Epithelial cell of esophagus (primary cell): ENCODE data around the gene FGF2.
"Not testable (repeated sequence)": the region's sequence is repeated elsewhere in the genome, so short reads cannot be mapped to it uniquely, and the experiment has no call there.

Experiments
- DNase-seq: peaks from one replicate; pipeline ENCODE4 v3.0.0; 2010; ENCODE audit warnings: low read depth
- H3K4me3 ChIP-seq: 2 replicates; pipeline ENCODE4 v1.5.1; 2011; ENCODE audit warnings: mild to moderate bottlenecking, low read length, control low read depth
- TF ChIP-seq, protein P1 (sequence below): IDR thresholded peaks from 2 replicates; pipeline ENCODE4 v1.5.1; 2011; ENCODE audit warnings: low read depth, mild to moderate bottlenecking, low read length, control low read depth, inconsistent platforms; ENCODE audit not compliant: insufficient read depth; ENCODE audit errors: missing control alignments

FGF2 gene

DNA sequence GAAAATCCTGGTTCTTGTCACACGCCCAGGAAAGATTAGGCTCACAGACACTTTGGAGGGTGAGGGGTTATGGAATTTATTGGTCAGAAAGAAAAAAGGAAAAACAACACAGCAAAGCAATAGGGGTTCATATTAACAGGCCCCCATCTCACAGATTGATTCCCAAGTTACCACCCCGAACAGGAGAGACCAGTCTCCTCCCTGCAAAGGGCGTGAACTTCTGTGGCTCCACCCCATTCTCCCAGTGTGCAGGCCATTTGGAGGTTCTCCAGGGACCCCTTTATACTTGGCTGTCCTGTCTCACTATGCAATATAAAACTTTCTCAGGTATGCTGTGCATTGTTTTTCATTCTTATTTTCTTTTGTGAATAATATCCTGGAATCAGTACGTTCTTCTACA, 7.4 kb downstream of the FGF2 start:
- DNase-seq = no peak
- H3K4me3 ChIP-seq = no peak overlapping the region

DNA sequence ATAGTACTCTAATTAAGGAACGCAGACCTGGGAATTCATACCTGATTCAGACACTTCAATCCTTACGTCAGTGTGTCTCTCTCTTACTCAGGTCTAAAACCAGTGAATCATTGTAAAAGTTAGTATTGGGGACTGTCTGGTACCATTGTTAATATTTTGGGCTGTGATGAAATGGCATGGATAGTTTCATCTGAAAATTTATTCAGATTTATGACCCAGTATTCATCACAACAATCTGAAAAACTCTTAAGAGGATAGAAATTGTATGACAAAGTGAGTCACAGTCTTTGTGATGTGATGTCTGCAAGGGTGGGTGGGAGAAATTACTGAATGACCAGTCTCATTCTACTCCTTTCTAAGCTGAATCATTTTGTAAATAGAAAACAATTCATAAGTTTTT, 10.3 kb downstream of the FGF2 start:
- peak; percentile 71 for DNase-seq
- no peak overlapping the region for H3K4me3 ChIP-seq
- TF ChIP-seq, protein P1, sequence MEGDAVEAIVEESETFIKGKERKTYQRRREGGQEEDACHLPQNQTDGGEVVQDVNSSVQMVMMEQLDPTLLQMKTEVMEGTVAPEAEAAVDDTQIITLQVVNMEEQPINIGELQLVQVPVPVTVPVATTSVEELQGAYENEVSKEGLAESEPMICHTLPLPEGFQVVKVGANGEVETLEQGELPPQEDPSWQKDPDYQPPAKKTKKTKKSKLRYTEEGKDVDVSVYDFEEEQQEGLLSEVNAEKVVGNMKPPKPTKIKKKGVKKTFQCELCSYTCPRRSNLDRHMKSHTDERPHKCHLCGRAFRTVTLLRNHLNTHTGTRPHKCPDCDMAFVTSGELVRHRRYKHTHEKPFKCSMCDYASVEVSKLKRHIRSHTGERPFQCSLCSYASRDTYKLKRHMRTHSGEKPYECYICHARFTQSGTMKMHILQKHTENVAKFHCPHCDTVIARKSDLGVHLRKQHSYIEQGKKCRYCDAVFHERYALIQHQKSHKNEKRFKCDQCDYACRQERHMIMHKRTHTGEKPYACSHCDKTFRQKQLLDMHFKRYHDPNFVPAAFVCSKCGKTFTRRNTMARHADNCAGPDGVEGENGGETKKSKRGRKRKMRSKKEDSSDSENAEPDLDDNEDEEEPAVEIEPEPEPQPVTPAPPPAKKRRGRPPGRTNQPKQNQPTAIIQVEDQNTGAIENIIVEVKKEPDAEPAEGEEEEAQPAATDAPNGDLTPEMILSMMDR = no peak

More for the DNA sequence above, 7.4 kb downstream of the FGF2 start:
- TF ChIP-seq, protein P1 = no peak

DNA sequence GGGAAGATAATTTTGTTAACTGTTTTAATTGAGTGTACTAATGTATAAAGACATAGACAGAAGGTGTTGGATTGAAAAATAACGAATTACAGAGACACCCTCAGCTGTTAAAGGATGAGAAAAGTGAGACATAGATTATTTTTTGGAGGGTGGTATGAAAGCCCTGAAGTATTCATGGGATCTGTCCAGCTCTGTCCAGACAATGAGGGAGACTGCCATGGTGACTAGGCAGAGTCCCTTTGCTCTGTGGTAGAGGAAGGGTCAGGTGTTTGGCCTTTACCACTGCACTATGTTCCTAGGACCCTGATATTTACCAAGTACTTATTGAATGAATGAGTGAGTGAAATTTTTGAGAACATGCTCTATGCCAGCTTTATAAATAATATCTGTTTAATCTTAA, 11.4 kb downstream of the FGF2 start:
- no peak for DNase-seq
- TF ChIP-seq, protein P1 = no peak
- H3K4me3 ChIP-seq = no peak overlapping the region

GRCh38 chr4:122842392-122842791, 15.8 kb downstream of the FGF2 start:
- TF ChIP-seq, protein P1 = no peak
- H3K4me3 ChIP-seq = no peak overlapping the region
- no peak for DNase-seq

GRCh38 chr4:122842984-122843531, 16.4 kb downstream of the FGF2 start:
- TF ChIP-seq, protein P1 = no peak
- DNase-seq = no peak
- H3K4me3 ChIP-seq = no peak overlapping the region

GRCh38 chr4:122844391-122844790, 17.8 kb downstream of the FGF2 start:
- H3K4me3 ChIP-seq = not testable (repeated sequence)

GRCh38 chr4:122845066-122845465, 18.4 kb downstream of the FGF2 start:
- no peak for DNase-seq
- no peak overlapping the region for H3K4me3 ChIP-seq
- TF ChIP-seq, protein P1 = no peak

More at GRCh38 chr4:122844391-122844790, 17.8 kb downstream of the FGF2 start:
- not testable (repeated sequence) for DNase-seq
